Measurements from ENCODE around the gene NDST1. TPM values are rescaled to one million over a fixed set of nuclear protein-coding genes. Genes with fewer than 3 reads are reported as not detected.

NDST1 gene
- total RNA-seq, 1 donor from 2014 or later: 228 TPM

DNA sequence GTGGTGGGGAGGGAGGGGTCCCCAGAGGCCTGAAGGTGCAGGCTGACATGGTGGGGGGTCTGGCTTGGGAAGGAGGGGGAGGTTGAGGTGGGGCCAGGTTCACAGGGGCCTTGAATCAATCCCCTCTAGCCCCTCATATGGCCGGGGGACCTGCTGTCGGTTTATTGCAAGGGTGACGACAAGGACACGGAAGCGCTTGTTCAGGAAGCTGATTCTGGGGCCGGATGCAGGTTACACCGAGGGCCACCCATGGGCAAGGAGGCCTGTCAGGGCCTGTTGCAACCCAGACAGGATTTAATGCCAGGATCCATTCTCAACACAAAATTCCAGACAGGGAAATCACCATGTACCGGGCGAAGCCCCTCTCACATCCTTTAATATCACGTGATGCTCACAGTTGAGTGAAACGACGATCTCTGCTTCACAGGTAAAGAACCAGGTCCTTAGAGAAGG lies 90.9 kb downstream of the NDST1 start:
- TF ChIP-seq, protein P1, sequence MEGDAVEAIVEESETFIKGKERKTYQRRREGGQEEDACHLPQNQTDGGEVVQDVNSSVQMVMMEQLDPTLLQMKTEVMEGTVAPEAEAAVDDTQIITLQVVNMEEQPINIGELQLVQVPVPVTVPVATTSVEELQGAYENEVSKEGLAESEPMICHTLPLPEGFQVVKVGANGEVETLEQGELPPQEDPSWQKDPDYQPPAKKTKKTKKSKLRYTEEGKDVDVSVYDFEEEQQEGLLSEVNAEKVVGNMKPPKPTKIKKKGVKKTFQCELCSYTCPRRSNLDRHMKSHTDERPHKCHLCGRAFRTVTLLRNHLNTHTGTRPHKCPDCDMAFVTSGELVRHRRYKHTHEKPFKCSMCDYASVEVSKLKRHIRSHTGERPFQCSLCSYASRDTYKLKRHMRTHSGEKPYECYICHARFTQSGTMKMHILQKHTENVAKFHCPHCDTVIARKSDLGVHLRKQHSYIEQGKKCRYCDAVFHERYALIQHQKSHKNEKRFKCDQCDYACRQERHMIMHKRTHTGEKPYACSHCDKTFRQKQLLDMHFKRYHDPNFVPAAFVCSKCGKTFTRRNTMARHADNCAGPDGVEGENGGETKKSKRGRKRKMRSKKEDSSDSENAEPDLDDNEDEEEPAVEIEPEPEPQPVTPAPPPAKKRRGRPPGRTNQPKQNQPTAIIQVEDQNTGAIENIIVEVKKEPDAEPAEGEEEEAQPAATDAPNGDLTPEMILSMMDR (IDR thresholded peaks at IDR 0.05): no peak
- H3K4me3 Mint-ChIP-seq (ENCODE audit: unreplicated experiment): no peak overlapping the region
- H3K27ac Mint-ChIP-seq (ENCODE audit: unreplicated experiment): peak overlapping the region; percentile 93
- no peaks in the 10 kb centered on the region for H3K36me3 Mint-ChIP-seq (ENCODE audit: low read depth)
- H3K9me3 Mint-ChIP-seq (ENCODE audit: low read depth): no peaks in the 10 kb centered on the region
- peaks cover 95% of the 10 kb centered on the region for H3K4me1 Mint-ChIP-seq (ENCODE audit: low read depth)
- peak; percentile 54 for DNase-seq (ENCODE audit: low spot score)
- H3K27me3 Mint-ChIP-seq (ENCODE audit: low read depth): no peaks in the 10 kb centered on the region

DNA sequence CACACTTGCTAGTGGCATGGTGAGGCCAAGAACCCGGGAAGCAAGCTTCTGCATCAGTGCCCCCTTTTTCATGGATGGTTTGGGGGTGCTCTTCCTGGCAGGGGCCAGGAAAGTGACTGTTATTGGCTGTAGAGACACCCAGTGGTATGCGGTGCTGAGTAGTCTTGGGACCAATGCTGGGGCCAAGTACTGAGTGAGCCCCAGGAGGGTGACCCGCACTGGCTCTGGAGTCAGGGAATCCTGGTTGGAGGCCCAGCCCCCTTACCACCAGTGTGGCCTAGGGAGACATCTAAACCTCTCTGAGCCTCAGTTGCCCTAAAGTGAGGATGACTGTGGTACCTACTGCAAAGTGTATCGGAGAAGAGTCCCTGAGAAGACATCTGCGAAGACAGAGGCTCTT lies 91.3 kb downstream of the NDST1 start:
- Mint-ChIP-seq H3K4me1 (ENCODE audit: low read depth) (peaks cover 95% of the 10 kb centered on the region), H3K4me3 (ENCODE audit: unreplicated experiment) (no peak overlapping the region)

DNA sequence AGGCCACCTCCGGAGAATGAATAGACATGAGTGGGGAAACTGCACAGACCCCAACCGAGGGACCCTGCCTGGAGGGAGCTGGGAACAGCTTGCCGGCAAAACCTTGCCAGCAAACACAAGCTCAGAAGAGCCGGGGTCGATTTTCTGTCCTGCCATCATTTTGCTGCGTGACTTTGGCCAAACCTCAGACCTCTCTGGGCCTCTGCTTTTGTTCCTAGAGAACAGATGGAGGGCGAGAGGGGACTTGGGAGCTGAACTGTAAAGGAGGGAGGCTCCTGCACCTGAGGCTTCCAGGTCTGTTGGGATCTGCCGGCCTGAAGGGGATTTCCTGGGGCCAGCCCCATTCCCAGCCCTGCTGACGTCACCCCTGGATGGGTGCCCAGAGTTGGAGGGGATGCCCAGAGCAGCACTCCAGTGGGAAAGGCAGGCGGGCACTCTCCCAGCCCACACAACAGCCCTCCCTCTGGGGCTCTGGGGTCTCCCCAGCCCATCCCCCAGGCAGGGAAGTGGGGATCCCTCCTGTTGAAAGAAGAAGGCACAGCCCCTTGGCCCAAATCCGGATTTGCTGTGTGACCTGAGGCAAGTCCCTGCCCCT lies 92.1 kb downstream of the NDST1 start:
- H3K4me3 Mint-ChIP-seq (ENCODE audit: unreplicated experiment): peak overlapping the region; percentile 88
- no peaks in the 10 kb centered on the region for H3K36me3 Mint-ChIP-seq (ENCODE audit: low read depth)
- H3K27me3 Mint-ChIP-seq (ENCODE audit: low read depth): no peaks in the 10 kb centered on the region
- TF ChIP-seq, protein P1 (IDR thresholded peaks at IDR 0.05): no peak
- DNase-seq (ENCODE audit: low spot score): peak; percentile 95
- peaks cover 95% of the 10 kb centered on the region for H3K4me1 Mint-ChIP-seq (ENCODE audit: low read depth)
- H3K9me3 Mint-ChIP-seq (ENCODE audit: low read depth): no peaks in the 10 kb centered on the region
- H3K27ac Mint-ChIP-seq (ENCODE audit: unreplicated experiment): peak overlapping the region; percentile 93

More for the DNA sequence above, 91.3 kb downstream of the NDST1 start:
- Mint-ChIP-seq H3K36me3 (ENCODE audit: low read depth) (no peaks in the 10 kb centered on the region), H3K27me3 (ENCODE audit: low read depth) (no peaks in the 10 kb centered on the region), H3K27ac (ENCODE audit: unreplicated experiment) (peak overlapping the region; percentile 93), H3K9me3 (ENCODE audit: low read depth) (no peaks in the 10 kb centered on the region)
- TF ChIP-seq, protein P1 (IDR thresholded peaks at IDR 0.05): no peak
- DNase-seq (ENCODE audit: low spot score): peak; percentile 85

DNA sequence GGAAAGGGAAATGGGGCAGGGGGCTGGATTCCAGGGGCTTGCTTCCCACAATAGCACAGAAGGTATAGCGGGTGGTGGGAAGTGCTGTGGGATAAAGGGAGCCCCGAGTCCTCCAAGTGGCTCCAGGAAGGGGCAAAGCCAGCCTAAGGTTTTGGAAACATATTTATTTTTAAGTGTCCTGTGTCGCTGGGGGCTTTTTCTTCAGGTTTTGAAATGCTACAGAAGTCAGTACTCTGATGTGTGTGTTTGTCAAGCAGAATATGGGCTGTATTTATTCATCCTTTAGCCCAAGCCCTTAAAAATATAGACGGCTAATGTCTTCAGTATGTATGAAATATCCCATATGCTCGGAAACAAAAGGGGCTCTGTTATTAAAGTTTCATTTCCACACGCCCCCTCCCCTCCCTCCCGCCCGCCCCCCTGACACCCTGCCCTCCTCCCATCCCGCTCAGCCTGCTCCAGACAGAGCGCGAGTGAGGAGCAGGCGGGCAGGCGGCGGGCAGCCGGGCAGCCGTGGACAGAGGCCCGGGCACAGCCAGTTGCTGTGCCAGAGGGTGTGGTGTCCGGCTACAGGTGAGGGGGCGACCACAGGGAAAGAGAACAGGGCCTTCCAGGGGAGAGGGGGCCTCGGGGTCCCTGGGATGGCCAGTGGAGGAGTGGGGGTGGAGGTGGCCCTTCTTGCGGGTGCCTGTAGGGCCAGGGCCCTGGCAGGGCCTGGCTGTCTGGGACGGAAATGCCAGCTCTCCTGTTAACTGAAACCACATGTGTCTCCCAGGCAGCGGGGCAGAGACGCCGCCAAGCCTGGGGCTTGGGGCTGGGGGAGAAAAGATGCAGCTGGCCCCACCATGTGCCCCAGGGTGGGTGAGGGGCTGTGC lies 92.9 kb downstream of the NDST1 start:
- no peaks in the 10 kb centered on the region for H3K9me3 Mint-ChIP-seq (ENCODE audit: low read depth)
- H3K27me3 Mint-ChIP-seq (ENCODE audit: low read depth): no peaks in the 10 kb centered on the region
- peak overlapping the region; percentile 95 for H3K27ac Mint-ChIP-seq (ENCODE audit: unreplicated experiment)
- H3K4me3 Mint-ChIP-seq (ENCODE audit: unreplicated experiment): peak overlapping the region; percentile 88
- peak; percentile 86 for DNase-seq (ENCODE audit: low spot score)
- H3K36me3 Mint-ChIP-seq (ENCODE audit: low read depth): no peaks in the 10 kb centered on the region
- TF ChIP-seq, protein P1 (IDR thresholded peaks at IDR 0.05): no peak
- peaks cover 95% of the 10 kb centered on the region for H3K4me1 Mint-ChIP-seq (ENCODE audit: low read depth)

DNA sequence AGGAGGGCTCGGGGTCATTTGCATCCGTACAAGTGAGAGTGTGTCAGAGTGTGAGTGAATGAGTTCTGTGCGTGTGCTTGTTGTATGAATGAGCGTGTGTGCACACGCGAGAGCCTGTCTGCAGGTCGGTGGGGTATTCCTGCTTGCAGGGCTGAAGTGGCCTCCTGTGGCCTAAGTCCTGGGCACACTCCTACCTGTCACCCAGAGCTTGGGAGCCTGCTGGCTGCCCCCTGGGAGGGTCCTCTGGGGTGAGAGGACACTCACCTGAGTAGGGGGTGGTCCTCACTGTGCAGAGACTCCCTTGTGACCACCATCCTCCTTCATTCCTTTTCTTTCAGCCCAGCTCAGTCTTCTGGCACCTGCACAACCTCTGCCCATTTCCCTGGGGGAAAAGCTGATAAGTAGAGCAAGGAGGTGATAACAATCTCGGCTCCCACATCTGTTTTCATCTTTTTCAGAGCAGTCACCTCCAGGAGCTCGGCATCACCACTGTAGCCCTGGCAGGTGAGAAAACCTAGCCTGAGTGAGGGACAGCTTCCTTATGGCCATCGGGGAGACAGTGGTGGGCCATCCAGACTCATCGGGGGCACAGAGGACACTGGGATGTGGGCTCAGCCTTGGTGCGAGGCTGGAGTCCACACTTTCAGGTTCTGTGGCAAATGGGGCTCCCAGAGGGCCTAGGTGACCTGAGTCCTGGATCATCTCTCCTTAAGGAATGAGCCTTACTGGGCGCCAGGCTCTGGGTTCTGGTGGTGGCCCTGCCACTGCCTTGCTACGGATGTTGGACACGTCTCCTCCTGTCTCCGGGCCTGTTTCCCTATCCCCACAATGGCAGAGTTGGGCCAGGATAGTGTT lies 93.8 kb downstream of the NDST1 start:
- H3K9me3 Mint-ChIP-seq (ENCODE audit: low read depth): no peaks in the 10 kb centered on the region
- H3K4me1 Mint-ChIP-seq (ENCODE audit: low read depth): peaks cover 95% of the 10 kb centered on the region
- peak overlapping the region; percentile 95 for H3K27ac Mint-ChIP-seq (ENCODE audit: unreplicated experiment)
- DNase-seq (ENCODE audit: low spot score): peak; percentile 68
- TF ChIP-seq, protein P1 (IDR thresholded peaks at IDR 0.05): no peak
- no peaks in the 10 kb centered on the region for H3K36me3 Mint-ChIP-seq (ENCODE audit: low read depth)
- H3K4me3 Mint-ChIP-seq (ENCODE audit: unreplicated experiment): peak overlapping the region; percentile 88
- H3K27me3 Mint-ChIP-seq (ENCODE audit: low read depth): no peaks in the 10 kb centered on the region

Measured in chondrocyte (in vitro differentiated cells).